A549 treated with ZK216348 at 1 μM for 4 hours (cell line): ENCODE measurements around the gene CRYBA2. TPM values are rescaled to one million over a fixed set of nuclear protein-coding genes. Genes with fewer than 3 reads are reported as not detected.

Source experiments
- total RNA-seq: library from RNA; stranded (reverse); fragments of 200-300 nt; extraction: Qiagen RNA extraction; gene quantifications from 5 replicates; pipeline ENCODE4 v1.2.3, GENCODE V29; 2022; ENCODE audit warnings: low read depth

Gene CRYBA2, protein sequence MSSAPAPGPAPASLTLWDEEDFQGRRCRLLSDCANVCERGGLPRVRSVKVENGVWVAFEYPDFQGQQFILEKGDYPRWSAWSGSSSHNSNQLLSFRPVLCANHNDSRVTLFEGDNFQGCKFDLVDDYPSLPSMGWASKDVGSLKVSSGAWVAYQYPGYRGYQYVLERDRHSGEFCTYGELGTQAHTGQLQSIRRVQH
- not detected in 5 replicates for total RNA-seq

DNA sequence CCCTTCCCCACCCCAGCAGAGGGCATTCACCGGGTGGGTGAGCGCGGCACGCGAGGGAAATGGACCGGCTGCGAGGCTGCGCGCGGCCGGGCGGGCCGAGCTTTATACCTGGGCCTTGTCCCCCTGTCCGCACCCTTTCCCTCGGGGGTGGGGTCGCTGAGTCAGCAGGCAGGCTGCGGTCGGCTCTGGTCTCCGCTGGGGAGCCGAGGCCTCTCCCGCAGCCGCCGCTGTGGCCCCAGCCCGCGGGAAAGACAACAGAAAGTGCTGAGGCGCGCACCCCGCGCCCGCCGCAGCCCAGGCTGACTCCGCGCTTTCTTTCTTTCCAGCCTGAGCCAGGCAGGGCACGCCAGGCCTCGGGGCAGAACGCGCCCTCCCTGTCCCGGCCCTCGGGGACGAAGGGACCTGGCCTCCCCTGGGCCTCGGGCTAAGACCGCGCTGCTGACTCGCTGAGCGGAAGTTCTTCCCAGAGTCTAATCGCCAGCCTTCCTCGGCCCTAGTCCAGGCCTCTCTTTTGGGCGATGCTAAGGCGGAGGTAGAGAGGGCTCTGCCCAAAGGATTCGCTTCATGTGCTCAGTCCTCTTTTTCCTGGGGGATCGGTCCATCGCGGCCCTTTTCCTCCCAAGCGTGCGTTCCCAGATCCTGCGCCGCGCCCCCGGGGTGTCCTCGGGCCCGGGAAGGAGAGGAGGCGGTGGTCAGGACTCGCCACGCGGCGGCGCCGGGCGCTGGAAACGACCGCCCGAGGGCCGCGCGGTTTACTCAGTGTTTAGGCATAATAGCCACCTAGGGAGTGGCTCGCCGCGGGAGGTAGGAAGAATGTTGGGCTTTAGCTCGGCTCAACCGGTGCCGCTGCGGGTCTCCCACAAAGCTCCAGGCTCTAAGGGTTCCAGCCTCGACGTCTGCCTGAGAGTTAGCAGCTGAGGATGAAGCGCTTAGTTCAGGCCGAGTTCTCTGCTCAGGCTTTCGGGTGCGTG lies at the start of gene CRYBA2:
Gene CRYBA2, minus strand, starts transcription at position 78 of the 971 bp plus-strand sequence. CDS start 246 bp downstream, outside the sequence.

DNA sequence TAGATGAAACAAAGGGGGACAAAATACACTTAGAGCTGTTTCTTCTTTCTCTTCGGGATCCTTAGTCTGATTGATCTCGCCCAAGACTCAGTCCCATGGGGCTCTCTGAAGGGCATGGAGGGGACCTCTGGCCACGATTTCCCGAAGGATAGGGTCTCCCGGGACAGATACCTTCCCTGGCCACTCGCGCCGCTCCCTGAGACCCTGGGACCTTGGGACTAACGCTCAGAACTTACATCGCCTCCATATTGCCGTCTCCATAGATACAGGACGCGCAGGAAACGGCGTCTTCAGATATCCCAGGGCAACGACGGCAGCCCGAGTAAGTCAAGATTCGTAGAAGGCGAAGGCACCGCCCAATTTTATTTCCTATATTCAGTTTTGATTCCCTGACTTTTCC lies 48.0 kb upstream of the CRYBA2 start, which contains the start of gene CFAP65:
Gene CFAP65, minus strand, starts transcription at position 265 of the 400 bp plus-strand sequence. CDS start 2,468 bp downstream, outside the sequence.

DNA sequence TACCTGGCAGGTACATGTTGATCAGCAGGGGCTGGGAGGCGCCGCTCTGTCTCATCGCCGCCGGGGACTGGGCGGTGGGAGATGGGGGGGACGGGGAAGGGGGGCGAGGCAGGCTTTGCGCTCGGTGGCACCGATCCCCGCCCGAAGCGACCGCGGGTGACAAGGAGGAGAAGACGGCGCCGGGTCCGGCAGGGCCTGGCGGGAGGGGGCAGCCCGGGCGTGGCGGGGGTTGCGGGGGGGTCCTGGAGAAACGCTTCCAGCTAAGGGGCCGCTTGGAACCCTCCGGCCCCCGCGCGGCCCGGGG lies 8.2 kb downstream of the CRYBA2 start, which contains the start of gene FEV:
Gene FEV, minus strand, starts transcription at position 164 of the 304 bp plus-strand sequence. Its CDS starts 109 bp downstream, at position 55.

DNA sequence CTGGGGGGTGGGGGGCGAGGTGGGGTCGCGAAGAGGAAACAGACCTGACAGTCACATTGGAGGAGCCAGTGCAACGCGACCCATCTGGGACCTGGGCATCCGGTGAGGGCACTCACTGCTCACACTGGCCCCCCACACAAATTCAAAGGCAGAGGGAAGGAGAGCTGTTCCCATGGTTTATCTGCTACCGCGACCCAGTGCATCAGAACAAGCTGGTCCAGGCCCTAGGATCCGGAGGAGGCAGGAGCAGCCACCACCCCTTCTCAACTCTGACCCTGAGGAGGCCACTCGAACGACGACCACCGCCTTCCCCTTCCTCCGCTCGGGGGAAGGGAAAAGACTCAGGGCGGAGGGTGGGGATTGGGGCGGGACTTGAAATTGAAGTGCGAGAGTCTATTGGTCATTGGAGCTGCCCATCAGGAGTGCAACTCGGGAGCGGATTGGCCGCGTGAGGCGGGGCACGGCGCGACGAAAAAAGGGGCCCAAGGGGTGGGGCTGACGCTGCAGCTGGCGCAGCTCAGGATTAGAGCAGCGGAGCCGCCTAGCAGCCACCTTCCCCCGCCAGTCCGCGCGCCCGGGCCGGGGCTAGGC lies 34.0 kb downstream of the CRYBA2 start, which contains the start of gene CDK5R2:
Gene CDK5R2, plus strand, starts transcription at position 526 of the 591 bp plus-strand sequence. CDS start 155 bp downstream, outside the sequence.

Other genes with a start within 250 kb of the CRYBA2 start
- 0.17 to 0.20 TPM (median 0.17 TPM) in 3 of 5 replicates, not detected in the others for gene CYP27A1, start 211.3 kb downstream of the CRYBA2 start, total RNA-seq
- gene PRKAG3, start 161.6 kb downstream of the CRYBA2 start, total RNA-seq: not detected in 5 replicates
- 0.08 to 0.21 TPM (median 0.14 TPM) in 3 of 5 replicates, not detected in the others for gene WNT6, start 133.6 kb downstream of the CRYBA2 start, total RNA-seq
- 0.19 to 0.31 TPM in 2 of 5 replicates, not detected in the others for gene WNT10A, start 112.6 kb downstream of the CRYBA2 start, total RNA-seq
- gene CDK5R2, start 33.8 kb downstream of the CRYBA2 start, total RNA-seq: 2.3 to 4.7 TPM (median 3.8 TPM) in 5 replicates
- gene FEV, start 8.2 kb downstream of the CRYBA2 start, total RNA-seq: not detected in 5 replicates
- 0.11 to 0.23 TPM (median 0.18 TPM) in 5 replicates for gene CFAP65, start 48.1 kb upstream of the CRYBA2 start, total RNA-seq
- 0.25 to 0.47 TPM (median 0.37 TPM) in 4 of 5 replicates, not detected in the other for gene IHH, start 67.5 kb upstream of the CRYBA2 start, total RNA-seq
- 14.2 to 16.2 TPM (median 15.2 TPM) in 5 replicates for gene NHEJ1, start 167.4 kb upstream of the CRYBA2 start, total RNA-seq
- 0.28 to 0.80 TPM (median 0.46 TPM) in 5 replicates for gene SLC23A3, start 176.6 kb upstream of the CRYBA2 start, total RNA-seq
- gene CNPPD1, start 183.5 kb upstream of the CRYBA2 start, total RNA-seq: 32.1 to 55.5 TPM (median 46.5 TPM) in 5 replicates
- 53.9 to 88.2 TPM (median 84.2 TPM) in 5 replicates for gene RETREG2, start 184.9 kb upstream of the CRYBA2 start, total RNA-seq
- 12.4 to 25.5 TPM (median 20.6 TPM) in 5 replicates for gene ZFAND2B, start 213.4 kb upstream of the CRYBA2 start, total RNA-seq
- 23.6 to 35.5 TPM (median 32.1 TPM) in 5 replicates for gene ABCB6, start 225.5 kb upstream of the CRYBA2 start, total RNA-seq
- gene ATG9A, start 236.2 kb upstream of the CRYBA2 start, total RNA-seq: 30.5 to 48.5 TPM (median 47.1 TPM) in 5 replicates
- 16.7 to 21.8 TPM (median 20.0 TPM) in 5 replicates for gene ANKZF1, start 236.4 kb upstream of the CRYBA2 start, total RNA-seq